SK-N-MC (cell line): ENCODE data around the gene C2CD4D.

ENCODE experiments used
- DNase-seq: peaks from one replicate; pipeline ENCODE4 v3.0.0-alpha.2; 2011; ENCODE audit warnings: low read depth, low spot score
- H3K27ac ChIP-seq: fragments of 200-600 bp; sonication (generic); 2 replicates; pipeline ENCODE4 v1.5.1; 2016; ENCODE audit warnings: mixed run types
- H3K36me3 ChIP-seq: fragments of 200-600 bp; sonication (generic); 2 replicates; pipeline ENCODE4 v1.6.1; 2017; ENCODE audit warnings: antibody characterized with exemption, low read length, mixed read lengths; ENCODE audit not compliant: insufficient read depth
- H3K4me3 ChIP-seq: fragments of 200-600 bp; sonication (generic); 2 replicates; pipeline ENCODE4 v1.5.1; 2016
- H3K9ac ChIP-seq: fragments of 200-600 bp; sonication (generic); 2 replicates; pipeline ENCODE4 v1.8.0; 2017; ENCODE audit warnings: mixed run types, mixed read lengths; ENCODE audit not compliant: insufficient read length
- H3K9me3 ChIP-seq: fragments of 200-600 bp; sonication (generic); 2 replicates; pipeline ENCODE4 v1.6.1; 2017; ENCODE audit warnings: low read depth, mild to moderate bottlenecking, antibody characterized with exemption, low read length, moderate library complexity, mixed read lengths
- EZH2 ChIP-seq: fragments of 200-600 bp; sonication (generic); IDR thresholded peaks from one replicate; pipeline ENCODE4 v1.6.1; 2017; ENCODE audit warnings: antibody characterized with exemption
- FOXP2 ChIP-seq: optimal IDR thresholded peaks from 2 replicates; pipeline ENCODE3; 2011; ENCODE audit warnings: mild to moderate bottlenecking, moderate library complexity; ENCODE audit not compliant: insufficient read depth; ENCODE audit errors: extremely low read length, control extremely low read depth
- POLR2AphosphoS5 ChIP-seq: IDR thresholded peaks from 2 replicates; pipeline ENCODE4 v1.6.1; 2012; ENCODE audit warnings: mild to moderate bottlenecking, low read depth, low read length, borderline replicate concordance

C2CD4D gene

DNA sequence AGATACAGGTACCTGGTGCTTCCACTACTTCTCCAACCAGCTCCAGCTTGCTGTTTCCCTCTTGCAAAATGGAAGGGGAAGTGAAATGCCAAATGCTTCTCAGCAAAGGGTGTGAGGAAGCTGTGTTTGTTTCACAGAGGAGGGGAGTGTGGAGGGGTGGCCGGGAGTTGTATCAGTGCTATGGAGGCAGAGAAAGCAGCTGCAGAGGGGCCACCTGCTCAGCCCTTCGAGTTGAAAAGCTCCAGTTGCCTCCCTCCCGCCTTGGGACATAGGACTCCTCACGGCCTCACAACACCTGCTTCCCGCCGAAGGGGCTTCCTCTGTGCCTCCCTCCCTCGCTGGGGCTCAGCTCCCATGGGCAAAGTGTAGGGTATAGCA, 22.3 kb downstream of the C2CD4D start:
- DNase-seq = no peak
- TF ChIP-seq POLR2AphosphoS5 = no peak
- no peak for TF ChIP-seq EZH2
- no peak for TF ChIP-seq FOXP2
- Histone ChIP-seq H3K4me3 (no peak overlapping the region), H3K9me3 (no peaks in the 10 kb centered on the region), H3K36me3 (no peaks in the 10 kb centered on the region), H3K9ac (no peak overlapping the region), H3K27ac (no peak overlapping the region)

- Histone ChIP-seq H3K9me3 (no peaks in the 10 kb centered on the region), H3K27ac (no peak overlapping the region), H3K9ac (no peak overlapping the region), H3K4me3 (no peak overlapping the region), H3K36me3 (no peaks in the 10 kb centered on the region)
- TF ChIP-seq POLR2AphosphoS5 = no peak
- no peak for TF ChIP-seq FOXP2
- DNase-seq = no peak
These were observed 22.9 kb downstream of the C2CD4D start for GRCh38 chr1:151816548-151817352.

DNA sequence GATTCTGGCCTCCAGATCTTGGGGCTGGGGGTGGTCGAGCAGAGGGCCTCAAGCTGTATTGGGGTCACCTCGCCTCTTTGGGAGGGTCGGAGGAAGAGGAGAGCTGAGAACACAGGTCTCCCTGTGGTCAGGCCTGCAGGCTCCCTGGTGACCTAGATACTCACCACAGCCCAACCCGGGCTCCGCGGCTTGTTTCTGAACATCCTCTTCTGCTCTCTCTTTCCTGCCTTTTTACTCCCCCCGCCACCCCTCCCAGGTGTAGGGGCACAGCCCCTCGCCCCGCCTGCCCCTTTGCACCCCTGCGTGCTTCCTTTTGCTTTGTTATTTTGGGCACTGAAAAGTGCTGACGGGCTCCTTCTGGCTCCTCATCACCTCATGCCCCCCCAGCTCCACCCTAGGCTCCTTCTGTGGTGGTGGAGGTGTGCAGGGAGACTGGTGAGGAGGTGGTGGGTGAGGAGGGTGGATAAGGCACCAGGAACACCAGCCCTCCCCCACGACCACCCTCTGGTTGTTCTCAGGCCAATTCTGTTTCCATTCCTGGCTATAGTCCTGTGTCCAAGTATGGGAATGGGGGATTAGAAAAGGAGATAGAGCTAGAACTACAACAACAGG, 23.8 kb downstream of the C2CD4D start:
- no peak for TF ChIP-seq EZH2
- TF ChIP-seq POLR2AphosphoS5 = no peak
- TF ChIP-seq FOXP2 = no peak
- DNase-seq = no peak
- H3K4me3 ChIP-seq = no peak overlapping the region
- no peaks in the 10 kb centered on the region for H3K36me3 ChIP-seq
- no peak overlapping the region for H3K9ac ChIP-seq
- no peak overlapping the region for H3K27ac ChIP-seq
- no peaks in the 10 kb centered on the region for H3K9me3 ChIP-seq

DNA sequence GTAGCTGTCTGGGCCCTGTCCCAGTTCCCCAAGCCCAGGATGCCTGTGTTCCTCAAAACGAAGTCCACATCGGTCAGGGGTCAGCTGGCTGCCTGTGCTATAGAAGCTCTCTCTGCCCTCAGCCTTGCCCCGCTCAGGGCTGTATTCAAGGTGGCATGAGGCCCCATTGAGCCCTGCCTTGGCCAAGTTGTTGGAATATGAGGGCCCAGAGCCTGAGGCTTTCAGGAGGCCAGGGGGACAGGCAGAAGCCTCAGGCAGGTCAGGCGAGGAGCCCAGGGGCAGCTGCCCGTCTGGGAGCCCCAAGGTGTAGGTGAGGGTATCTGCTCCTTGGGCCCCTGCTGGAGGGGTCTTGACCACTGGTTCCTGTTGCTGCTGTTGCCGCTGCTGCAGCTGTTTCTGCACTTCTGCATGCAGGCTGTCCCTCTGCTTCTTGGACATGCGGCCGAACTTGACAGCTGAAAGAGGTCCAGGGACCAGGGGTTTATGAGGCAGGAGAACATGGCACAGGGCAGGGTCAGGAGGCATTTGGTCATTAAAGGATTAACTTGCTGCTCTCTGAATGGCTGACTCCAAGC, 24.6 kb downstream of the C2CD4D start:
- no peak for TF ChIP-seq EZH2
- no peak for TF ChIP-seq FOXP2
- no peak overlapping the region for H3K9ac ChIP-seq
- H3K36me3 ChIP-seq = no peaks in the 10 kb centered on the region
- no peaks in the 10 kb centered on the region for H3K9me3 ChIP-seq
- no peak for DNase-seq
- no peak overlapping the region for H3K27ac ChIP-seq
- no peak overlapping the region for H3K4me3 ChIP-seq

GRCh38 chr1:151814426-151814825, 25.2 kb downstream of the C2CD4D start:
- no peak for DNase-seq
- TF ChIP-seq EZH2 = no peak
- TF ChIP-seq POLR2AphosphoS5 = no peak
- TF ChIP-seq FOXP2 = no peak
- no peak overlapping the region for H3K4me3 ChIP-seq
- H3K9me3 ChIP-seq = no peaks in the 10 kb centered on the region
- H3K9ac ChIP-seq = no peak overlapping the region
- H3K27ac ChIP-seq = no peak overlapping the region
- no peaks in the 10 kb centered on the region for H3K36me3 ChIP-seq

DNA sequence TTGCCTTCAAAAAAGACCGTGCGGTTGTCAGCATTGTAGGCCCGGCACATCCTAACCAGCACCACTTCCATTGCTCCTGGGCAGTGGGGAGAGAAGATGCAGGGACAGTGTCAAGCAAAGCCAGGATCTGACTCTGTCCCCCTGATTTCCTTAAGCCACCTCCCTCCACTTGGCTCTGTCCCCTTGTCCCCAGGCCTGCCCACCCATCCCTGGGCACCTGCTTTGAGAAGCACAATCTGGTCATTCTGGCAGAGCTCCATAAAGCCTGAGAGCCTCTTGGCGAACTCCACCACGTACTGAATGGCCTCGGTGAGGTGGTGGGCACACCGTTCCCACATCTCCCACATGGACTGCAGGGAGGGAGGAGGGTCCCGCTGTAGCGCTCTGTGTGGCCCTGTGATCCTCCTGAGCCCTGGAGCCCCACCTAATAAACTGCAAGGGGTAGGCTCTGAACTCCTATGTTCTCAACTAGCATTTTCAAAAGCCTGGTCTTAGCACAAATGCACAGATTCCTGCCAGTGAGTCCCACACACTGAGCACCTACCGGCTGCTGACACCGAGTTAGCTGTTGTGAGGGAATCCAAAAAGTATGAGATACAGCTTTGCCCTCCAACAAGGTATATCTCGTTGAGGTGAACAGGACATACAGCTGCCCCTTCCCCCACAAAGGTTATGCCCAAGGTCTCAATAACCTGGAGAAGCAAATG, 26.2 kb downstream of the C2CD4D start:
- TF ChIP-seq FOXP2 = no peak
- no peaks in the 10 kb centered on the region for H3K9me3 ChIP-seq
- H3K9ac ChIP-seq = no peak overlapping the region
- H3K36me3 ChIP-seq = no peaks in the 10 kb centered on the region
- no peak overlapping the region for H3K4me3 ChIP-seq
- DNase-seq = no peak
- no peak overlapping the region for H3K27ac ChIP-seq

DNA sequence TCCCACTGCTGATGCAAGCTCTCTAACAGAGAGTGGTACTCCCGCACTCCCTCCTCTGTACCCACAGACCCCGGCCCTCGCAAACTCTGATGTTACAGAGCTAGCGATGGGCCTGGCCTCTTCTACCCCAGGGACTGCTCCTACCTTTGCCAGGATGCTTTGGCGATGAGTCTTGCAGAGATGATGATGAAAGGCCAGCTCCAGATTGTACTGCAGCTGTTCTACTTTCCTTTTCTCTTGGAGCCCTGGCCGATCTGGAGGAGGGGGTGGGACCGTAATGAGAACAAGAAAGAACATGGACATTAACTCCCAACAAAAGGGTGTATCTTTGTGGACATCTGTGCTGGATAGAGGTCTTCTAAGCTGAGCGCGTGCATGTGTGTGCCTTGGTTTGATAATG, 28.4 kb downstream of the C2CD4D start:
- Histone ChIP-seq H3K9me3 (no peaks in the 10 kb centered on the region), H3K36me3 (no peaks in the 10 kb centered on the region), H3K4me3 (no peak overlapping the region), H3K9ac (no peak overlapping the region), H3K27ac (no peak overlapping the region)
- TF ChIP-seq EZH2 (no peak), POLR2AphosphoS5 (no peak), FOXP2 (no peak)
- no peak for DNase-seq

- no peak overlapping the region for H3K4me3 ChIP-seq
- no peak for TF ChIP-seq FOXP2
- TF ChIP-seq EZH2 = no peak
- TF ChIP-seq POLR2AphosphoS5 = no peak
- H3K9me3 ChIP-seq = no peaks in the 10 kb centered on the region
- no peaks in the 10 kb centered on the region for H3K36me3 ChIP-seq
- no peak overlapping the region for H3K9ac ChIP-seq
- no peak for DNase-seq
- no peak overlapping the region for H3K27ac ChIP-seq
These were observed 29.5 kb downstream of the C2CD4D start for GRCh38 chr1:151809985-151810556.
